Measurements from ENCODE around the gene TIGD1. TPM values are rescaled to one million over a fixed set of nuclear protein-coding genes. Genes with fewer than 3 reads are reported as not detected.

Gene TIGD1
- total RNA-seq, result 1 to 10 TPM; 4.3 to 9.7 (median 7.6) TPM
- polyA plus RNA-seq, result 1 to 10 TPM; 5.1 to 6.6 TPM
- long read RNA-seq, donor 1, transcript TIGD1-201 (1 exons, 2,623 nt), result major isoform, 13 of 15 reads
- long read RNA-seq, donor 1, partial matches to known transcripts, result 0 of 15 reads
- long read RNA-seq, donor 1, other reads (novel, unspliced or antisense), result 2 of 15 reads
- long read RNA-seq, donor 2, partial matches to known transcripts, result 0 of 2 reads
- long read RNA-seq, donor 2, other reads (novel, unspliced or antisense), result 0 of 2 reads
- long read RNA-seq, donor 3, partial matches to known transcripts, result 0 of 2 reads
- long read RNA-seq, donor 3, other reads (novel, unspliced or antisense), result 1 of 2 reads

DNA sequence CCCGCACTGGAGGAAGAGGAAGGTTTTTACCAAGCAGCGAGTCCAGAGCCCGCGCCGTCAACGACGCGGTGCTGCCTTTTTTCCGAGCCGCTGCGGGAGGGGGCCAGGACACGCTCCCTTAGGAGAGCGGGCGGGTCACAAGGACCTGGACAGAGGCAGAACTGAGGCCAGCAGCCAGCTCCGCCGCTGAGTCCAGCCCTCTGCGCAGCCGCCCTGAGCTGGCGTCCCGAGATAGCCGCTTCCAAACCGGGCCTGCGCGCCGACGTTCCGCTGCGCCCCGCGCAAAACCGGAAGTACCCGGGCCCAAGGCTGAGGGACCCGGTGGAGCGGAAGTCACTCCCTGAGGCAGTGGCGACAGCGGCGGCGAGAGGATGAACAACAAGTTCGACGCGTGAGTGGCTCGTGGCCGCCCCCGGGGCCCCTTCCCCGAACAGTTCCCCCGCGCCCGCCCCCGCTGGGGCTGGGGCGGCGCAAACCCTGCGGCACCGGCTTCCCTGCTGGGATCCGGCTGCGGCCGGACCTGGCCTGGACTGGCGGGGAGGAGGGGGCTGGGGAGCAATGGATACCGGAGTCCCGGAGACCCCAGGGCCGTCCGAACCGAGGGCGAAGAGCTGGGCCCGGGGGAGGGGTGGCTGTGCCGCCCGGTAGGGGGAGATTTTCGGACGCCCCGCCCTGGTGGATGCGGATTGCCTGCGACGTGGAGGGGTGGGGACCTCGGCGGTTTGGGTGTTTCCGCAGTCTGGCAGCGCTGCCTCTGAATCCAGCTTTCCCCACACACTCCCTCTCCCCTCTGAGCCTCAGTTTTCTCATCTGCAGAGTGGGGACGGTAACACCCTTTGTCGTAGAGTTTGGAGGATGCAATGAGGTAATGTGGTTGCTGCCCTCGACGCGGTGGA lies at the start of gene TIGD1, which contains the start of gene EIF4E2:
TSS of gene TIGD1 (minus strand) at position 204 of the 896 bp plus-strand sequence. CDS start 675 bp downstream, outside the sequence.
TSS of gene EIF4E2 (plus strand) at position 336 of the 896 bp plus-strand sequence. CDS start at position 372, 36 bp downstream.
- Histone ChIP-seq H3K27me3 (no peaks in the 10 kb centered on the region), H3K27ac (peak within 1 kb of the TSS; percentile 48 to 82), H3K9me3 (no peaks in the 10 kb centered on the region), H3K4me3 (peak within 1 kb of the TSS; percentile 99), H3K36me3 (no peaks in the 10 kb centered on the region), H3K4me1 (ENCODE audit: insufficient read depth) (peaks cover 2% of the 10 kb centered on the region)
- 0 to 1% (median 0%) methylated on average over 45 to 81 of the region's 81 CpGs for WGBS, 3 donors
- TF ChIP-seq EP300 (IDR thresholded peaks at IDR 0.05), result no peak
- TF ChIP-seq, protein P1, sequence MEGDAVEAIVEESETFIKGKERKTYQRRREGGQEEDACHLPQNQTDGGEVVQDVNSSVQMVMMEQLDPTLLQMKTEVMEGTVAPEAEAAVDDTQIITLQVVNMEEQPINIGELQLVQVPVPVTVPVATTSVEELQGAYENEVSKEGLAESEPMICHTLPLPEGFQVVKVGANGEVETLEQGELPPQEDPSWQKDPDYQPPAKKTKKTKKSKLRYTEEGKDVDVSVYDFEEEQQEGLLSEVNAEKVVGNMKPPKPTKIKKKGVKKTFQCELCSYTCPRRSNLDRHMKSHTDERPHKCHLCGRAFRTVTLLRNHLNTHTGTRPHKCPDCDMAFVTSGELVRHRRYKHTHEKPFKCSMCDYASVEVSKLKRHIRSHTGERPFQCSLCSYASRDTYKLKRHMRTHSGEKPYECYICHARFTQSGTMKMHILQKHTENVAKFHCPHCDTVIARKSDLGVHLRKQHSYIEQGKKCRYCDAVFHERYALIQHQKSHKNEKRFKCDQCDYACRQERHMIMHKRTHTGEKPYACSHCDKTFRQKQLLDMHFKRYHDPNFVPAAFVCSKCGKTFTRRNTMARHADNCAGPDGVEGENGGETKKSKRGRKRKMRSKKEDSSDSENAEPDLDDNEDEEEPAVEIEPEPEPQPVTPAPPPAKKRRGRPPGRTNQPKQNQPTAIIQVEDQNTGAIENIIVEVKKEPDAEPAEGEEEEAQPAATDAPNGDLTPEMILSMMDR (IDR thresholded peaks at IDR 0.05), result peak in 2 of 3 donors; percentile 50 to 51
- peak; percentile 53 for TF ChIP-seq POLR2A (IDR thresholded peaks at IDR 0.05)
- intact Hi-C loops (cut with DNase I), result no loop called here
- peak; percentile 90 to 95 (median 92) for DNase-seq

DNA sequence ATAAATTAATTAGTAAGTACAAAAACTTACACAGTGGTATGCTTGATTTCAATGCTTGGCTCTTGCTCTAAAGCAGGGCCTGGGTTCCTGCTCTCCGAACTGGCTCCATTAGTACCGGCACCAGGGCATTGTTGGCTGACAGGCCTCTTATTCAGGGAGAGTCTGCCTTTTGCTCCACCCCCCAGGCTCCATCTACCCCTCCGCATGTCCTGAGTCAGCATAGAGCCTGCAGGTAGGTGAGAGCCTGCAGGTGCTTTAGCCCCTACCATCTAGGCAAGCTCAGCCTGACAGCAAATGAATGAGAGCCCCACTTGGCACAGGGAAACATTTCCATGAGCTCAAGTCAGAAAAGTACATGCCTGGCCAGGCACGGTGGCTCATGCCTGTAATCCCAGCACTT lies 47.9 kb upstream of the TIGD1 start:
- TF ChIP-seq POLR2A (IDR thresholded peaks at IDR 0.05) (no peak), EP300 (IDR thresholded peaks at IDR 0.05) (no peak)
- TF ChIP-seq, protein P1 (IDR thresholded peaks at IDR 0.05), result no peak
- Histone ChIP-seq H3K9me3 (no peaks in the 10 kb centered on the region), H3K36me3 (no peaks in the 10 kb centered on the region), H3K4me1 (ENCODE audit: insufficient read depth) (no peaks in the 10 kb centered on the region), H3K27ac (no peak overlapping the region), H3K4me3 (no peak overlapping the region), H3K27me3 (no peaks in the 10 kb centered on the region)
- WGBS, 3 donors, result 87 to 94% (median 90%) methylated on average over 4 of the region's 4 CpGs
- intact Hi-C loops (cut with DNase I), result no loop called here
- no peak for DNase-seq

DNA sequence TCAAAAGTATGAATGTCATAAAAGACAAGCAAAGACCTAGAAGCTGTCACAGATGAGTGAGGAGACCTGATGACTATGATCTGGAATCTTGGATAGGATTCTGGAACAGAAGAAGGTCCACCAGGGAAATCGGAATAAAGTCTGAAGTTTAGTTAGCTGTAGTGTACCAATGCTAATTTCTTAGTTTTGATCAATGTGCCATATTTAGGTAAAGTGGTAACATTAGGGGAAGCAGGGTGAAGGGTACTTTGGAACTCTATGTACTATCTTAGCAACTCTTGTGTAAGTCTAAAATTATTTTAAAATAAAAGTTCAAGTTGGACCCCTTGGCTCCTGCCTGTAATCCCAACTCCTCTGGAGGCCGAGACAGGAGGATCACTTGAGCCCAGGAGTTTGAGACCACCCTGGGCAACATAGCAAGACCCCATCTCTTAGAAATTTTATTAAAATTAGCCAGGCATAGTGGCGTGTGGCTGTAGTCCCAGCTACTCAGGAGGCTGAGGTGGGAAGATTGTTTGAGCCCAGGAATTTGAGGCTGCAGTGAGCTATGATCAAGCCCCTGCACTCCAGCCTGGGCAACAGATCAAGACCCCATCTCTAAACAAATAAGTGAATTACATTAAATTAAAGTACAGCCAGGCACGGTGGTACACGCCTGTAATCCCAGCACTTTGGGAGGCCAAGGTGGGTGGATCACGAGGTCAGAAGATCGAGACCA lies 47.2 kb upstream of the TIGD1 start:
- H3K27ac ChIP-seq, result no peak overlapping the region
- H3K27me3 ChIP-seq, result no peaks in the 10 kb centered on the region
- TF ChIP-seq EP300 (IDR thresholded peaks at IDR 0.05) (no peak), POLR2A (IDR thresholded peaks at IDR 0.05) (no peak)
- TF ChIP-seq, protein P1 (IDR thresholded peaks at IDR 0.05), result no peak
- DNase-seq, result no peak
- no peaks in the 10 kb centered on the region for H3K4me1 ChIP-seq (ENCODE audit: insufficient read depth)
- intact Hi-C loops (cut with DNase I), result no loop called here
- no peaks in the 10 kb centered on the region for H3K36me3 ChIP-seq
- WGBS, 3 donors, result 81 to 96% (median 91%) methylated on average over 7 of the region's 7 CpGs
- no peak overlapping the region for H3K4me3 ChIP-seq
- no peaks in the 10 kb centered on the region for H3K9me3 ChIP-seq

DNA sequence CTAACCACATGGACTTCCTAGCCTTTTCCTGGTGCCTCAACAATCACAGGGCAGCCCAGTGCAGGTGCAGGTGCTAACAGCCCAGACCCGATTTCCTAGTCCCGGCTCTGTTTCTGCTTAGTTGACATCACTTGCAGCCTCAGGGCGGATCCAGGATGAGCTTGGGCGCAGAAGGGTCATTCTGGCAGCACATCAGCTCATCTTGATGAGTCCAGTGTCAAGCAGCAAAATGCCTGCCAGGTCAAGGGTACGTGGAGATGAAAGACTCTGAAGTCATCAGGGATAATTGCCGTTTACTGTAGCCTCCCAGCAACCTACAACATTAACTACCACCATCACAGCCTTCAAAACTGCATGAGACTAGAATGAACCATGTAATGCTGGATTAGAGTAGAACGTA lies 43.6 kb upstream of the TIGD1 start:
- Histone ChIP-seq H3K36me3 (no peaks in the 10 kb centered on the region), H3K27me3 (no peaks in the 10 kb centered on the region), H3K4me1 (ENCODE audit: insufficient read depth) (no peaks in the 10 kb centered on the region), H3K4me3 (no peak overlapping the region), H3K27ac (no peak overlapping the region), H3K9me3 (no peaks in the 10 kb centered on the region)
- 84 to 92% (median 90%) methylated on average over 7 of the region's 7 CpGs for WGBS, 3 donors
- TF ChIP-seq EP300 (IDR thresholded peaks at IDR 0.05) (no peak), POLR2A (IDR thresholded peaks at IDR 0.05) (no peak)
- TF ChIP-seq, protein P1 (IDR thresholded peaks at IDR 0.05), result no peak
- no peak for DNase-seq
- intact Hi-C loops (cut with DNase I), result no loop called here

Measured in ovary (tissue), 10 donors.